Stimulated activated CD8-positive, alpha-beta memory T cell treated with anti-CD3 and anti-CD28 coated beads, Interleukin-7, amount 100 ng/mL, for 24 hours (primary cell): ENCODE results near the gene THAP9.
"Not testable (repeated sequence)": the region's sequence is repeated elsewhere in the genome, so short reads cannot be mapped to it uniquely, and the experiment has no call there.

ENCODE experiments used
- DNase-seq: peaks from one replicate; pipeline ENCODE4 v3.0.0-alpha.2; 2020; ENCODE audit warnings: low read depth

THAP9 gene

GRCh38 chr4:82893942-82894341, 6.6 kb upstream of the THAP9 start:
- DNase-seq: no peak

- no peak for DNase-seq
These were observed 3.8 kb upstream of the THAP9 start for GRCh38 chr4:82896755-82897154.

GRCh38 chr4:82898322-82899243, 2.0 kb upstream of the THAP9 start:
- no peak for DNase-seq

GRCh38 chr4:82899374-82900065, 1.0 kb upstream of the THAP9 start:
- no peak for DNase-seq

GRCh38 chr4:82900066-82900410, 497 bp upstream of the THAP9 start:
- DNase-seq: no peak

GRCh38 chr4:82901183-82901718, 716 bp downstream of the THAP9 start:
- DNase-seq: no peak

GRCh38 chr4:82903737-82904136, 3.2 kb downstream of the THAP9 start:
- no peak for DNase-seq

- DNase-seq: no peak
These were observed 4.7 kb downstream of the THAP9 start for GRCh38 chr4:82905205-82905604.

- no peak for DNase-seq
These were observed 5.9 kb downstream of the THAP9 start for GRCh38 chr4:82906469-82906868.

GRCh38 chr4:82909326-82909725, 8.8 kb downstream of the THAP9 start:
- DNase-seq: no peak

- no peak for DNase-seq
These were observed 12.8 kb downstream of the THAP9 start for GRCh38 chr4:82913305-82913704.

GRCh38 chr4:82913968-82914367, 13.4 kb downstream of the THAP9 start:
- not testable (repeated sequence) for DNase-seq

- no peak for DNase-seq
These were observed 17.6 kb downstream of the THAP9 start for GRCh38 chr4:82918091-82918490.

- DNase-seq: no peak
These were observed 18.9 kb downstream of the THAP9 start for GRCh38 chr4:82919386-82919785.

GRCh38 chr4:82921795-82922194, 21.3 kb downstream of the THAP9 start:
- no peak for DNase-seq

- DNase-seq: no peak
These were observed 30.6 kb downstream of the THAP9 start for GRCh38 chr4:82930848-82931755.

GRCh38 chr4:82934441-82934840, 33.9 kb downstream of the THAP9 start:
- no peak for DNase-seq

- DNase-seq: no peak
These were observed 38.9 kb downstream of the THAP9 start for GRCh38 chr4:82939414-82939813.

GRCh38 chr4:82947498-82947897, 47.0 kb downstream of the THAP9 start:
- DNase-seq: no peak

GRCh38 chr4:82948647-82949204, 48.2 kb downstream of the THAP9 start:
- no peak for DNase-seq

- DNase-seq: no peak
These were observed 50.7 kb downstream of the THAP9 start for GRCh38 chr4:82951196-82951595.

GRCh38 chr4:82954212-82954611, 53.7 kb downstream of the THAP9 start:
- no peak for DNase-seq
